GM19397 (cell line): Measurements from ENCODE around the gene PBX3.
"Not testable (repeated sequence)": the region's sequence is repeated elsewhere in the genome, so short reads cannot be mapped to it uniquely, and the experiment has no call there.

Experiments
- ATAC-seq: cut with Tn5 transposase; IDR thresholded peaks from one replicate; pipeline ENCODE4 v1.9.1; 2021; ENCODE audit warnings: mild to moderate bottlenecking, moderate library complexity; ENCODE audit not compliant: unreplicated experiment

The PBX3 gene

DNA sequence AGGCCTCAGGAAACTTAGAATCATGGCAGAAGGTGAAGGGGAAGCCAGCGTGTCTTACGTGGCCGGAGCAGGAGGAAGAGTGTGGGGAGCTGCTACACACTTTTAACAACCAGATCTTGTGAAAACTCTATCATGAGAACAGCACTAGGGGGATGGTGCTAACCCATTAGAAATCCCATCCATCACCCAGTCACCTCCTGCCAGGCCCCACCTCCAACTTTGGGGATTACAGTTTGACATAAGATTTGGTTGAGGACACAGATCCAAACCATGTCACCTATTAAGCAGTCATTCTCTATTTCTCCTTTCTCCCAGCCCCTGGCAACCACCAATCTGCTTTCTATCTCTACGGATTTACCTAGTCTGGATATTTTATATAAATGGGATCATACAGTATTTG, 26.9 kb downstream of the PBX3 start:
- ATAC-seq: no peak

DNA sequence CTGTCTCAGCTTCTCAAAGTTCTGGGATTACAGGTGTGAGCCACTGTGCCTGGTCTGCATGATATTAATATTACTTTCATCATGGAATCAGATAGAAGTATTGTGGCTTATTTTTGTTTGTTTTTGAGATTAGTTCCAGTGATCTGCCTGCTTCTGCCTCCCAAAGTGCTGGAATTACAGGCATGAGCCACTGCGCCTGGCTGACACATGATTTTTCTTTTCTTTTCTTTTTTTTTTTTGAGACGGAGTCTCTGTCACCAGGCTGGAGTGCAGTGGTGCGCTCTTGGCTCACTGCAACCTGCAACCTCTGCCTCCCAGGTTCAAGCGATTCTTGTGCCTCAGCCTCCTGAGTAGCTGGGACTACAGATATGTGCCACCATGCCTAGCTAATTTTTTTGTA, 29.6 kb downstream of the PBX3 start:
- not testable (repeated sequence) for ATAC-seq

GRCh38 chr9:125778538-125779219, 31.5 kb downstream of the PBX3 start:
- not testable (repeated sequence) for ATAC-seq

DNA sequence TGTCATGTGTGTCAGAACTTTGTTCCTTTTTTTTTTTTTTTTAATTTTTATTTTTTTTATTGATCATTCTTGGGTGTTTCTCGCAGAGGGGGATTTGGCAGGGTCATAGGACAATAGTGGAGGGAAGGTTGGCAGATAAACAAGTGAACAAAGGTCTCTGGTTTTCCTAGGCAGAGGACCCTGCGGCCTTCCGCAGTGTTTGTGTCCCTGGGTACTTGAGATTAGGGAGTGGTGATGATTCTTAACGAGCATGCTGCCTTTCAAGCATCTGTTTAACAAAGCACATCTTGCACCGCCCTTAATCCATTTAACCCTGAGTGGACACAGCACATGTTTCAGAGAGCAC, 32.0 kb downstream of the PBX3 start:
- not testable (repeated sequence) for ATAC-seq

DNA sequence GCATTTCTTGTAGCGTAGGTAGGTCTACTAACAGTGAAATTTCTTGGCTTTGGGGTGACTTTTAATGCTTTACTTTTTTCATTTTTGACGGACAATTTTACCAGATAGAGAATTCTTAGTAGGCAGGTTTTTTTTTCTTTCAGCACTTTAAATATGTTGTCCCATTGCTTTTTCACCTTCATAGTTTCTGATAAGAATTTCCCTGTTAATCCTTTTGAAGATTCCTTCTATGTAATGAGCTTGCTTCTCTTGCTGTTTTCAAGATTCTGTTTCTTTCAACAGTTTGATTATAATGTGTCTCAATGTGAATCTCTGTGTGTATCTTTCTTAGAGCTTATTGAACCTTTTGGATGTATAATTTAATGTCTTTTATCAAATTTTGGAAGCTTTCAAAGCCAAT, 35.5 kb downstream of the PBX3 start:
- no peak for ATAC-seq

DNA sequence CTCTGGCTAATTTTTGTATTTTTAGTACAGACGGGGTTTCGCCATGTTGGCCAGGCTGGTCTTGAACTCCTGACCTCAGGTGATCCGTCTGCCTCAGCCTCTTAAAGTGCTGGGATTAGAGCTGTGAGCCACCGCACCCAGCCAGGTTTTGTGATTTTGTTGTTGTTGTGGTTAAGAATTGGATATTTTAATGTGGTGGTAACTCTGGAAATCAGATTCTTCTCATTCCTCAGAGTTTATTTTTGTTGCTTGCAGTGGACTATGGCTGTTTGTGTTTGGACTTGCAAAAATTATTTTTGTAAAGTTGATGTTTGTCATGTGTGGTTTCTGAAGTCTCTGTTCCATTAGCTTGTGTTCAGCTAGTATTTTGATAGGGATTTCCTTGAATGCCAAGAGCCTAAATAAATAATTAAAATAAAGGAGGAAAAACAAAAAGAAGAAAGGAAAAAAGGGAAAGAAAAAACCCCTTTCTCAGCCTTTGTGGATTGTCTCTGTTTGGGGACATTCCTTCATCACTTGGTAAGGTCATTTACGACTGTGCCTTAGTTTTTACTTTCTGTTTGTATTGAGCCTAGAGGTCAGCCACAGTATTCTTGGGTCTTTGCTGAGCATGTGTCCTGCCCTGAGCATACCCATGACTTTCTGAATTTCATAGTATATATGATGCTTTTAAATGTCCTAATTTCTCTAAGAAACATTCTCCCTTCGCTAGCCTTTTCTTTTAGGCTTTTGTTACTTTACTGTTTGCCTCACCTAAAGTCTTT, 37.3 kb downstream of the PBX3 start:
- ATAC-seq: no peak

GRCh38 chr9:125785248-125785751, 38.1 kb downstream of the PBX3 start:
- no peak for ATAC-seq

DNA sequence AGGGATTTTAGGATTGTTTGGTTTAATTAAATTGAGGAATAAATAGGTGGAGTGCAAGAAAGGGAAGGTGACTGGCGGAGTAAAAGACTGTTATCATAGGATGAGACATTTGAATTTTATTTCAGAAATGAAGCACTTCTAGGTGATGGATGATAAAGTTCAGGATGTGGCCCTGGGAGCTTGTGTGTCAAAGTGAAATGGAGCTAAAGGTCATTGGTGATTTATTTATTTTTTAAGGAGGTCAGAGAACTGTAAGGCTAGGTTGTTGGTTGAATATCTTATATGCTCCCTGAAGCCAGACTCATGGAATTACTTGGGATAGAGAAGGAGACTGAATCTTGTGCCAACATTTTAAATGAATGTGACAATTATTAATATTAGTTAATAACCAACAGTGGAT, 40.5 kb downstream of the PBX3 start:
- no peak for ATAC-seq

DNA sequence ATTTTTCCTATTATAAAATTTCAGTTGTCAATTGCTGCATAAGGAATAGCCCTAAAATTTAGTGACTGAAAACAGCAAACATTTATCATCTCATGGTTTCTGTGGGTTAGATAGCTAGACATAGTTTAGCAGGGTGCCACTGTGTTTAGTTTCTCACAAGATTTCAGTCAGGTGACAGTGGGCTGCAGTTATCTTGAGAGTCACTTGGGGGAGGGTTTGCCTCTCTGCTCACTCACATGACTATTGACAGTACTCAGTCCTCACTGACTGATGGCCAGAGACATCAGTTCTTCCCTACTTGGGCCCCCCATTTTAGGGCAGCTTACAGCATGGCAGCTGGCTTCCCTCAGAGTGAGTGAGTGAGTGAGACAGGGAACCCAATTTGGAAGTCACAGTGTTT, 42.0 kb downstream of the PBX3 start:
- ATAC-seq: no peak

DNA sequence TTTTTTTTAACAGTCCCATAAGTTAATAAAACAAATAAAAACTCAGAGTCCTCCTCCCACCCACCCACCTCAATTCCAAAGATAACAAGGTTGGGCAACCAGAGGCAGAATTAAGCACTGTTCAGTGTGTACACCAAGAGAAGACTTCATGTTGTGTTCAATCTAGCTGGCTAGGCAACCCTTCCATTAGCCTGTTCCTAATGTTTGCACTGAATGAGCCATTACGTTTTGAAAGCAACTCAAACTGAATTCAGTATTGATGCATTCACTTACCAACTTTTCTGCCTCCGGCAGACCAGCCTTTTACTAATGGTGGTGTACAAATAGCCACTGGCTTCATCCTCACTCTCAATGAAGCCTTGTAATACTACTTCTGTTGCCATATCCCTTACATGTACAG, 47.5 kb downstream of the PBX3 start:
- ATAC-seq: no peak

GRCh38 chr9:125795970-125796596, 48.9 kb downstream of the PBX3 start:
- no peak for ATAC-seq

DNA sequence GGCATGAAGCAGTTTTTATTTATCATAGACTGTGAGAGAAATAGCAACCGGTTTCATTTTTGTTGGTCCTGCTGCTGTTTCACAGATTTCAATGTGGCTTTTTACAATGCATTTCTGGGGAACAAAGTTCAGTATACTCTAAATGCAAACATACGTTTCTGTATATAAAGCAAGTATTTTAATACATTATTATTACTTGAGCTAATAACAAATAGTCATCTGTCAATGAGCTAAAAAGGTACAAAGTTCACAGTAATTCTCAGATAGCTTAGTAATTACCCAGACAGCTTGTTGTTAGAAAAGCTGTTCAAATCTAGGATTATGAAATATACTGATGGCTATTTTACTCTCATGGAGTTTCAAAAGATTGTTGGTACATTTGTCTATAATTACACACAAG, 50.8 kb downstream of the PBX3 start:
- no peak for ATAC-seq

- ATAC-seq: no peak
Measured at GRCh38 chr9:125803526-125803925, 56.4 kb downstream of the PBX3 start.

- no peak for ATAC-seq
Measured at GRCh38 chr9:125805057-125805456, 57.9 kb downstream of the PBX3 start.

DNA sequence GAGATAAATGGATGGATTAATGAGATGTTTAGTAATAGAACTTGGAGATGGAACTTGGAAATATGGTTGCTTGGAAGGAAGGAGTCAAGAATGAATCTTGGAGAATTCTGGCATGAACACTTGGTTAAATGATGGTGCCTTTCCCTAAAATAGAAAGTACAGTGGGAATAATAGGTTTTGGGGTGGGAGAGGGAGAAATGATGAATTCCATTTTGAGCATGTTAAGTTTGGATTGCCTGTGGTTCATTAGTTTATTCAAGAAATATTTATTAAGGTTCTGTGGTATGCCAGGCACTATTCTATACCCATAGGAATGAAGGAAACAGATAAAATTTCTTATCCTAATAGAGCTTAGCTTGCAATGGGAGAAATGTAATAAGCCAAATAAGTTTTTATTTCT, 58.4 kb downstream of the PBX3 start:
- ATAC-seq: no peak

DNA sequence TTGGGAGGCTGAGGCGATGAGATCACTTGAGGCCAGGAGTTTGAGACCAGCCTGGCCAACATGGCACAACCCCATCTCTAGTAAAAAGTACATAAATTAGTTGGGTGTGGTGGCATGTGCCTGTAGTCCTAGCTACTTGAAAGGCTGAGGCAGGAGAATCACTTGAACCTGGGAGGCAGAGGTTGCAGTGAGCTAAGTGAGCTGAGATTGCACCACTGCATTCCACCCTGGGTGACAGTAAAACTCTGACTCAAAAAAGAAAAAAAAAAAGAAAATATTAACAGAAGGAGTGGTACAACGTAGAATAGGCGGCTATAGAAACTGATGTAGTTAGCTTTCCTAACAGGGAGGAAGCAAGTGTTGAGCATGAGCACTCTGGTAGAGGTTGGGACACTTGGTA, 59.9 kb downstream of the PBX3 start:
- no peak for ATAC-seq

GRCh38 chr9:125810161-125810560, 63.0 kb downstream of the PBX3 start:
- ATAC-seq: no peak

- no peak for ATAC-seq
Measured at GRCh38 chr9:125811002-125811401, 63.8 kb downstream of the PBX3 start.

GRCh38 chr9:125812403-125812802, 65.2 kb downstream of the PBX3 start:
- ATAC-seq: no peak

DNA sequence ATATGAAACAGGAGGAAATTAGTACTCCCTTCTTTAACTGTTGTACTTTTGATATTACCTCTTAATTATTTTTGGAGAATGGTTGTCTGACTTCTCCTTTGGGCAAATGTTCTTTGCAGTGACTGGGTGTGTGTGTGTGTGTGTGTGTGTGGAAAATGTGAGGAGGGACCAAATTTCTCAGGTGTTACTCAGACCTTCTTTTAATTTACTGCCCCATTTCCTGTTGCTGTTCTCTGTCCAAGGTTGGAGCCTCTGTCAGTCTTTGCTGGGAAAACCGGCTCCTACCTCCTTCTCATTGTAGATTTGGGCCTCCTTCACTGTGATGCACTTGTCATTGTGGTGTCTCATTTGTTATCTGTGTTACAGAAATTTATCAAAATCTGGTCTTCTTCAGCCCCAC, 68.4 kb downstream of the PBX3 start:
- ATAC-seq: no peak

DNA sequence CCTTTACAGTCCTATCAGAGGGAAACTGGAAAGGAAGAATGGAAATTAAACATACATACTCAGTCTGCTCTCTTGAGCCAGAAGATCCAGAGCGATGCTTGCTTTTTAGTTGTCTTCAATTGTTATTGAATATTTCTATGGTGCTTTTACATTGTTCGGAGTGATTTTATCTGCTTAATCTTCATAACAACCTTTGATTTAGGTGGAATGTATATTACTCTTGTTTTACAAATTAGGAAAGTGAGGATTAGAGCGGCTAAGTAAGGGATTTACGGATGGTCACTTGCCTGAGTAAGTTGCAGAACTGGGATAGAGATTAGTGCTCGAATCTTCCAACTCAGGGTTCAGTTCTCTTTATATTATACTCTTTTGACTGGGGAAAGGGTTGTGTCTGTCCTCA, 69.1 kb downstream of the PBX3 start:
- ATAC-seq: no peak
